ENCODE data around the gene FXYD2.

GRCh38 chr11:117863383-117863782, 38.8 kb upstream of the FXYD2 start:
- no peak for TF ChIP-seq POLR2A (IDR thresholded peaks at IDR 0.05)
- no peak for TF ChIP-seq CTCF (IDR thresholded peaks at IDR 0.05)

Measured in lower leg skin (tissue), 3 donors.